ENCODE results near the gene RIPK4. TPM values are rescaled to one million over a fixed set of nuclear protein-coding genes. Genes with fewer than 3 reads are reported as not detected.

The RIPK4 gene
- total and polyA plus RNA-seq, 2 donors (not counting 1 experiment from before 2014, with no cell fraction given) = not detected

DNA sequence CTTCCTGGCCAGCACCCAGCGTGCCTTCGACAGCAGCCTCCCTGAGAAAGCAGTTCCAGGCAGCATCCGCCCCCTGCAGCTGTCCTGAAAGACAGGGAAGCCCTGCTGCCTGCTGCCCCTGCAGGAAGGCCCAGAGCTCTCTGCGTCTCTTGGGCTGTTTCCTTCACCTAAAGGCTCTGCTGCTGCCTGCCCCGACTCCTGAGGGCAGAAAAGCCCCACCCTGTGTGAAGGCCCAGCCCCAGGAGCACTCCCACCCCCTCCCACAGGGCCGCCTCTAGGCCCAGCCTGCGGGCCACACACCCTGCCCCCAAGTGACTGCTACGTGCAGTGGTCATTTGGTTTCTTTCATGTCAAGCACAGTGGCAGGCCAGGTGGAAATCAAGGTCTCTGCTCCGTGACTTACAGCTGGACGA lies 12.4 kb downstream of the RIPK4 start:
- peaks cover 15% of the 10 kb centered on the region for H3K27me3 Mint-ChIP-seq
- POLR2A ChIA-PET = no interaction called here

GRCh38 chr21:41753006-41753898 lies 13.6 kb downstream of the RIPK4 start:
- Mint-ChIP-seq H3K4me1 (no peaks in the 10 kb centered on the region), H3K27me3 (peaks cover 10% of the 10 kb centered on the region), H3K27ac (no peak overlapping the region), H3K4me3 (no peak overlapping the region), H3K9me3 (ENCODE audit: insufficient read depth) (no peaks in the 10 kb centered on the region)
- ChIA-PET POLR2A (no interaction called here), CTCF (no interaction called here)
- no peak overlapping the region for H3K4me2 ChIP-seq (replicated peaks; ENCODE audit: low read depth, low read length, poor library complexity, severe bottlenecking)
- no peaks in the 10 kb centered on the region for H3K79me2 ChIP-seq (ENCODE audit: control insufficient read depth, insufficient read depth, low read length)
- DNase-seq (no peak), ATAC-seq (ENCODE audit: low read depth) (no peak)
- no peak overlapping the region for H3K4me3 ChIP-seq (ENCODE audit: control extremely low read depth in 1 of 5, extremely low read depth in 1 of 5, insufficient read depth in 1 of 5, low read depth in 2 of 5, low read length in 4 of 5)
- no peaks in the 10 kb centered on the region for H3K36me3 ChIP-seq (replicated peaks in 1 of 2; ENCODE audit: control extremely low read depth in 1 of 2, control insufficient read depth in 1 of 2, extremely low read depth in 1 of 2, insufficient read depth in 2 of 2, low read length in 1 of 2)
- H4K20me1 ChIP-seq (ENCODE audit: control insufficient read depth, insufficient read depth, low read length, poor library complexity, severe bottlenecking) = no peaks in the 10 kb centered on the region
- H3K9me3 ChIP-seq (ENCODE audit: control extremely low read depth in 1 of 3, control insufficient read depth in 2 of 3, insufficient read depth in 1 of 3, low read length in 2 of 3) = no peaks in the 10 kb centered on the region
- intact Hi-C loops (cut with micrococcal nuclease) = no loop called here
- H3K4me1 ChIP-seq (ENCODE audit: control insufficient read depth in 2 of 2, insufficient read depth in 2 of 2, low read length in 2 of 2) = no peaks in the 10 kb centered on the region
- H3K27ac ChIP-seq (ENCODE audit: low read length in 2 of 2) = no peak overlapping the region
- H2AFZ ChIP-seq (ENCODE audit: insufficient read depth, low read depth, low read length, poor library complexity, severe bottlenecking) = no peak overlapping the region
- TF ChIP-seq, protein P1, sequence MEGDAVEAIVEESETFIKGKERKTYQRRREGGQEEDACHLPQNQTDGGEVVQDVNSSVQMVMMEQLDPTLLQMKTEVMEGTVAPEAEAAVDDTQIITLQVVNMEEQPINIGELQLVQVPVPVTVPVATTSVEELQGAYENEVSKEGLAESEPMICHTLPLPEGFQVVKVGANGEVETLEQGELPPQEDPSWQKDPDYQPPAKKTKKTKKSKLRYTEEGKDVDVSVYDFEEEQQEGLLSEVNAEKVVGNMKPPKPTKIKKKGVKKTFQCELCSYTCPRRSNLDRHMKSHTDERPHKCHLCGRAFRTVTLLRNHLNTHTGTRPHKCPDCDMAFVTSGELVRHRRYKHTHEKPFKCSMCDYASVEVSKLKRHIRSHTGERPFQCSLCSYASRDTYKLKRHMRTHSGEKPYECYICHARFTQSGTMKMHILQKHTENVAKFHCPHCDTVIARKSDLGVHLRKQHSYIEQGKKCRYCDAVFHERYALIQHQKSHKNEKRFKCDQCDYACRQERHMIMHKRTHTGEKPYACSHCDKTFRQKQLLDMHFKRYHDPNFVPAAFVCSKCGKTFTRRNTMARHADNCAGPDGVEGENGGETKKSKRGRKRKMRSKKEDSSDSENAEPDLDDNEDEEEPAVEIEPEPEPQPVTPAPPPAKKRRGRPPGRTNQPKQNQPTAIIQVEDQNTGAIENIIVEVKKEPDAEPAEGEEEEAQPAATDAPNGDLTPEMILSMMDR (IDR thresholded peaks at IDR 0.05) = no peak
- TF ChIP-seq EZH2 (IDR thresholded peaks at IDR 0.05; ENCODE audit: borderline replicate concordance, insufficient read depth, low read depth, low read length, poor library complexity, severe bottlenecking) = no peak
- 89% methylated on average over 8 of the region's 16 CpGs for WGBS (ENCODE audit: insufficient coverage)
- no peak overlapping the region for H3K9ac ChIP-seq (ENCODE audit: low read length)
- H3K27me3 ChIP-seq (replicated peaks in 1 of 4; ENCODE audit: control extremely low read depth in 1 of 4, control insufficient read depth in 3 of 4, insufficient read depth in 4 of 4, low read length in 3 of 4) = no peaks in the 10 kb centered on the region

More for the DNA sequence above, 12.4 kb downstream of the RIPK4 start:
- Histone ChIP-seq H3K9ac (ENCODE audit: low read length) (no peak overlapping the region), H3K27ac (ENCODE audit: low read length in 2 of 2) (no peak overlapping the region), H3K36me3 (replicated peaks in 1 of 2; ENCODE audit: control extremely low read depth in 1 of 2, control insufficient read depth in 1 of 2, extremely low read depth in 1 of 2, insufficient read depth in 2 of 2, low read length in 1 of 2) (no peaks in the 10 kb centered on the region), H2AFZ (ENCODE audit: insufficient read depth, low read depth, low read length, poor library complexity, severe bottlenecking) (no peak overlapping the region), H3K4me2 (replicated peaks; ENCODE audit: low read depth, low read length, poor library complexity, severe bottlenecking) (no peak overlapping the region), H4K20me1 (ENCODE audit: control insufficient read depth, insufficient read depth, low read length, poor library complexity, severe bottlenecking) (no peaks in the 10 kb centered on the region), H3K27me3 (replicated peaks in 1 of 4; ENCODE audit: control extremely low read depth in 1 of 4, control insufficient read depth in 3 of 4, insufficient read depth in 4 of 4, low read length in 3 of 4) (peaks cover 0 to 3% (median 1%) of the 10 kb centered on the region in 4 experiments), H3K79me2 (ENCODE audit: control insufficient read depth, insufficient read depth, low read length) (no peaks in the 10 kb centered on the region), H3K9me3 (ENCODE audit: control extremely low read depth in 1 of 3, control insufficient read depth in 2 of 3, insufficient read depth in 1 of 3, low read length in 2 of 3) (no peaks in the 10 kb centered on the region), H3K4me3 (ENCODE audit: control extremely low read depth in 1 of 5, extremely low read depth in 1 of 5, insufficient read depth in 1 of 5, low read depth in 2 of 5, low read length in 4 of 5) (no peak overlapping the region), H3K4me1 (ENCODE audit: control insufficient read depth in 2 of 2, insufficient read depth in 2 of 2, low read length in 2 of 2) (no peaks in the 10 kb centered on the region)
- intact Hi-C loops (cut with micrococcal nuclease) = no loop called here
- ATAC-seq (ENCODE audit: low read depth) = no peak
- no peak overlapping the region for H3K27ac Mint-ChIP-seq
- H3K9me3 Mint-ChIP-seq (ENCODE audit: insufficient read depth) = no peaks in the 10 kb centered on the region
- CTCF ChIA-PET = no interaction called here
- TF ChIP-seq EZH2 (IDR thresholded peaks at IDR 0.05; ENCODE audit: borderline replicate concordance, insufficient read depth, low read depth, low read length, poor library complexity, severe bottlenecking) = no peak
- TF ChIP-seq, protein P1 (IDR thresholded peaks at IDR 0.05) = no peak
- DNase-seq = no peak
- H3K4me1 Mint-ChIP-seq = no peaks in the 10 kb centered on the region
- H3K4me3 Mint-ChIP-seq = no peak overlapping the region
- WGBS (ENCODE audit: insufficient coverage) = 78% methylated on average over 9 of the region's 10 CpGs

Measured in B cell (primary cell).